Medulla oblongata (tissue), 1 donor: ENCODE measurements around the gene RSBN1L.
"Not testable (repeated sequence)": the region's sequence is repeated elsewhere in the genome, so short reads cannot be mapped to it uniquely, and the experiment has no call there.

Experiments used
- DNase-seq: peaks from one replicate; pipeline ENCODE4 v3.0.0-alpha.2; 2015; ENCODE audit errors: extremely low spot score

Gene RSBN1L

DNA sequence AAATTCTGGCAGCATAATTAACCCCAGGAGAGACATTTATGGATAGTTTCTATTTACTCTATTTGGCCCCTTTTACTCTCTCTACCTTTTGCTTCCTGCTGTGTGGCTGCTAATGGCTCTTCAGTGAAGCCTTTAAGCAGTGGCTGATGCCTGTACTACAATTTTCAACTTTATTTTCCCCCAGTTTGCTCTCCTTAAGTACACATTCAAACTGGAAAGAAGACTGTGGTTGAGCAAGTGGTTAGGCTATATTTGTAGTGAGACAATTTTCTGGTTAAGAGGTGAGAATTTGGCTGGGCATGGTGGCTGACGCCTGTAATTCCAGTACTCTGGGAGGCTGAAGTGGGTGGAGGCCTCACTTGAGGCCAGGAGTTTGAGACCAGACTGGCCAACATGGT lies 8.5 kb upstream of the RSBN1L start:
- DNase-seq, result no peak

DNA sequence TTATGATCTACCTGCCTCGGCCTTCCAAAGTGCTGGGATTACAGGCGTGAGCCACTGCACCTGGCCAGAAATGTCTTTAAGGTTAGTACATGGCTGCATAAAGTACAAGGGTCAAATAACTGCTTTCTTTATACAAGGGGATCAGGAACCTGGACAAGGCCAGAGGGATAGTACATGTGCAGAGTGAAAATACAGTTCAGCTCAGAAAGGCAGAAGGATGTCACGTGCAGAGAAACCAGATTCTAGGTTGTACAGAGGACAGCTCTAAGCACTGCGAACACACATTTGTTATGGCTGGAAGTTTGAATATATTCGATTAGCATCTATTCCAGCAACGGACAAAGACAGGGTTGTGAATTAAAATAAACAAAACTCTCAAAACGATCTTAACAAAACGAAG lies 6.0 kb upstream of the RSBN1L start:
- DNase-seq, result no peak

GRCh38 chr7:77691892-77692491 lies 4.3 kb upstream of the RSBN1L start:
- no peak for DNase-seq

DNA sequence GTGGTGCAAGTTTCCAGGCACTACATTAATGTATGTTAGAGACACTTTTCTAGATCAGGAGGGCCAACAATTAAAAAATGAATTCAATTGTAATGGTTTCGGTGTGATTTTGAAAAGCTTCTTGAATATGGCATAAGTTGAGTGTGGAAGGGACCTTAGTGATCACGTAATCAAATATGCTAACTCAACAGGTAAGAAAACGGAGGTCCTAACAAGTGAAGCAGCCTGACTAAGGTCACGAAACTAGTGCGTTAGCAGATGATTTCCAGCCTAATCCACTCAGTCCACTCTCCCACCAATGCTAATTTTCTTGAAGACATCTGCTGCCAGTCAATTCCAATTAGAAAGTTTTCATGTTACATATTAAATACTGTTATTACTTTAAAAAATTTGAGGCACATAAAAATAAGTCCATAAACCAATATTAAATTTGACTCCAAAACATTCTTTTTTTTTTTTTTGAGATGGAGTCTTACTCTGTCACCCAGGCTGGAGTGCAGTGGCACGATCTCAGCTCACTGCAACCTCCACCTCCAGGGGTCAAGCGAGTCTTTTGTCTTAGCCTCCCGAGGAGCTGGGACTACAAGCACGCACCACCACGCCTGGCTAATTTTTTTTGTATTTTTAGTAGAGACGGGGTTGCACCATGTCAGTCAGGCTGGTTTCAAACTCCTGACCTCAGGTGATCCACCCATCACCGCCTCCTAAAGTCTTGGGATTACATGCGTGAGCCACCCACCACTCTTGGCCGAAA lies 2.3 kb upstream of the RSBN1L start:
- DNase-seq, result no peak

GRCh38 chr7:77696643-77697534 lies 630 bp downstream of the RSBN1L start:
- DNase-seq, result peak; percentile 79

- DNase-seq, result no peak
Observed at GRCh38 chr7:77697535-77697831, 1.2 kb downstream of the RSBN1L start.

DNA sequence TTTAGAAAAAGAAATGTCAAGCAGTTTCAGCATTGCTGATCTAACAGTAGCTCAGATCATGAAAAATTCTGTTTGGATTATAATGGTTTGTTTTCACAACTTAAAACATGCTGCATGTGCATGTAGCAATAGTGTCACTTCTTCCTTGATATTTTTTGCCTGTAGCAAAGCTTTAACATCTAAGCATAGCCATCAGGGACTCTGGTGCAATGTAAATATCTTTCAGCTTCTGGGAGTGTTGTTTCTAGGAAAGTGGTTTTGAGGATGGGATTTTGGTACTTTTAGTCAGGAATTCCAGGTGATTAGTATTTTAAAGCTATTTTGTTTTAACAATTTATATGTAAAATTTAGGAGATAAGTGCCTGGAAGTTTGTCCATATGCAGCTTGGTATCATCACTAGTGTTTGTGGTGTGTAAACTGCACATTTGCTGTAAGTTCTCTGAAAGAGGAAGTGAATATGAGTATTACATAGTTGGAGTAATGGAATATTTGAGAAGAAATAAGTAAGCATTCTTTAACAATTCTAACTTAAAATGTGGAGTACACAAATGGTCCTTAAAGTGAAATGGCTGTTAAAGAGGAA lies 1.9 kb downstream of the RSBN1L start:
- DNase-seq, result peak; percentile 26

- no peak for DNase-seq
Observed at GRCh38 chr7:77699056-77699455, 2.8 kb downstream of the RSBN1L start.

GRCh38 chr7:77702513-77702912 lies 6.3 kb downstream of the RSBN1L start:
- DNase-seq, result no peak

DNA sequence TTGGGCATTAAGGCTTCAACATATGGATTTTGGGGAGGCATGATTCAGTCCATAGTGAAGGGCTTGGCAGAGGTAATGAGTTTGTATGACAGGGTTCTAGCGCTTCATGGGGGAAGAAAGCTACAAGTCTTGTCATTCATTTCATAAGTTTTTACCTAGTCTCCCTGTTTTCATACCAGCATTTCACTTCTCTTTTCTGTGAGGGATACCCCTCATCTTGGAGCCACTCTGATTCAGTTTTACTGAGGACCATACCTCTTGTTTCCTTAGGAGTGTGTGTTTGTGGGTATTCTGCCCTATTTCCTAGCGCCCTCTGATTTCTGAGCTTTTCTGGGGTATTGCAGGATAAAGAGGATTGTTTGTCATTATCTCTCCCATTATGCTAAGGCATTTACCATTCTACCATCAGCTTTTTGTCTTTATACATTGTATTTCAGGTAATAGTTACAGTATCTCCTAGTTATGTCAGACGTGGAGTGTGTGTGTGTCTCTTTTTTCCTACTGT lies 6.8 kb downstream of the RSBN1L start:
- DNase-seq, result no peak

DNA sequence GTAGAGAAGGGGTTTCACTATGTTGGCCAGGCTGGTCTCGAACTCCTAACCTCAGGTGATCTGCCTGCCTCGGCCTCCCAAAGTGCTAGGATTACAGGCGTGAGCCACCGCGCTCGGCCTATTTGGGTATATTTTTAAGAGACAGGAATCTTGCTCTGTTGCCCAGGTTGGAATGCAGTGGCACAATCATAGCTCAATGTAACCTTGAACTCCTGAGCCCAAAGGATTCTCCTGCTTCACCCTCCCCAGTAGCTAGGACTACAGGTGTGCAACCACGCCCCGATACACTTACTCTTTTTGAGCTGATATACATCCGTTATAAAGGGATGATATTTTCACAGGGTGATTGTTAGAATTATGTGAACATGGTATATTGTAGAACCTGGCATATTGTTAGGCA lies 7.4 kb downstream of the RSBN1L start:
- not testable (repeated sequence) for DNase-seq

GRCh38 chr7:77707504-77707992 lies 11.3 kb downstream of the RSBN1L start:
- DNase-seq, result no peak

DNA sequence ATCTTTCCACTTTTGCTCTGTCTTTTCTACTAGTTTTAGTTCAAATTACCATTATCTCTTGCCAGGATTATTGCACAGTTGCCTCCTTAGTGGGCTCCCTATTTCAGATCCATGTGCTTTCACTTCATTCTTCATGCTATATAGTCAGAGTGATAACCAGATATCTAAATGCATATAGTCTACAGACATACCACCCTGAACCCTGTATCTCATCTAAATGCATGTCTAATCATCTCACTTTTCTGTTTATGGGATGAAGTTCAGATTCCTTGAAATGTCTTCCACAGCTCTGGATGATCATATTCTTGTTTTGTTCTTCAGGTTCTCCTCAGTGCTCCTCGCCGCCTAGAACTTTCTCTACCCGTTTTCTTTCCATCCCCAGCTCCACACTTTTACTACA lies 13.8 kb downstream of the RSBN1L start:
- DNase-seq, result no peak

- DNase-seq, result no peak
Observed at GRCh38 chr7:77710861-77711260, 14.6 kb downstream of the RSBN1L start.

DNA sequence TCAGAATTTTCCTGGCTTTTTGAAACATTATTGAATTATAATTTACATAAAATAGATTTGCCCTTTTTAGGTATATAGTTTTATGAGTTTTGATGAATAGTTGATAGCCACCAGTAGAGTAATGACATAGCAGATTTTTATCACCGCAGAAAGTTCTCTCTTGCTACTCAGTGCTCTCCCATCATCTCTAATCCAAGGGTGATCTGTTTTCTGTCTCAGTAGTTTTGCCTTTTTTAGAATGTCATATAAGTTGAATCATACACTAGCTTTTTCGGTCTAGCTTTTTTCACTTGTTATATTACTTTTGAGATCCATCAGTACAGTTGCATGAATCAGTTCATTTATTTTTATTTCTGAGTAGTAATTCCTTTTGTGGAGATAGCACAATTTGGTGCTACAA lies 17.9 kb downstream of the RSBN1L start:
- no peak for DNase-seq

- DNase-seq, result not testable (repeated sequence)
Observed at GRCh38 chr7:77714931-77715330, 18.7 kb downstream of the RSBN1L start.

GRCh38 chr7:77716804-77717203 lies 20.5 kb downstream of the RSBN1L start:
- no peak for DNase-seq

- not testable (repeated sequence) for DNase-seq
Observed at GRCh38 chr7:77717566-77717965, 21.3 kb downstream of the RSBN1L start.

GRCh38 chr7:77727527-77727926 lies 31.3 kb downstream of the RSBN1L start:
- no peak for DNase-seq

GRCh38 chr7:77727936-77728701 lies 31.9 kb downstream of the RSBN1L start:
- no peak for DNase-seq
